ENCODE measurements around the gene PAGR1.

Gene PAGR1

GRCh38 chr16:29837841-29838240 lies 21.9 kb downstream of the PAGR1 start:
- no peak for DNase-seq (ENCODE audit: low spot score)

GRCh38 chr16:29839822-29840221 lies 23.9 kb downstream of the PAGR1 start:
- DNase-seq (ENCODE audit: low spot score): no peak

GRCh38 chr16:29840240-29840639 lies 24.3 kb downstream of the PAGR1 start:
- no peak for DNase-seq (ENCODE audit: low spot score)

DNA sequence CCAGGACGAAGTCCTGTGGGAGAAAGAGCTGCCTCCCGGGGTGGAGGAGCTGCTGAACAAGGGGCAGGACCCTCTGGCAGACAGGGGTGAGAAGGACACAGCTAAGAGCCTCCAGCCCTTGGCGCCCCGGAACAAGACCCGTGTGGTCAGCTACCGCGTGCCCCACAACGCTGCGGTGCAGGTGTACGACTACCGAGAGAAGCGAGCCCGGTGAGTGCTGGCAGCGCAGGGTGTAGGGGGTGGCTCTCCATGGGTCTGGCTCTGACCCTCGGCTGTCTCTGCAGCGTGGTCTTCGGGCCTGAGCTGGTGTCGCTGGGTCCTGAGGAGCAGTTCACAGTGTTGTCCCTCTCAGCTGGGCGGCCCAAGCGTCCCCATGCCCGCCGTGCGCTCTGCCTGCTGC lies 25.7 kb downstream of the PAGR1 start:
- no peak for DNase-seq (ENCODE audit: low spot score)

DNA sequence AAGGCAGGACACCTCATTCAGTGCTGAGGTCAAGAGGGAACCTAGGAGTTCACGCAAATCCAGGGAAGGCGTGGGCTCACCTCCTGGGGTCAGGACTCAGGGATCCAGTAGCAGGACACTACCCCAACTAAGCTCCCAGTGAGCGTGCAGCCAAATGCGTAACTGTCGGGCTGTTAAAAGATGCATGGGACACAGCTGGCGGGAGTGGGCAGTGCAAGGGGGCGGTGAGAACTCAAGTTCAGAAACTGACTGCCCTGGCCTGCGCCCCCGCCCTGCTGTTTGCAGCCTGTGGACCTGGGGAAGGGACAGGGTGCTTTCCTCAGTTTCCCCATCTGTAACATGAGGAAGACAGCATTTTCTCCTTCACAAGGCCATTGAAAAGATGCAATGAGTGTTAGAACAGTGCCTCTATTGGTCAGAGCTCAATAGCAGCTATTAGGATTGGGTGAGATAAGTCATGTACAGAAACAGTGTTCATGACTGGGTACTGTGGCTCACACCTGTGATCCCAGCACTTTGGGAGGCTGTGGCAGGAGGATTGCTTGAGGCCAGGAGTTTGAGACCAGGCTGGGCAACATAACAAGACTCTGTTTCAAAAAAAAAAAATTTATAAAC lies 26.9 kb downstream of the PAGR1 start:
- DNase-seq (ENCODE audit: low spot score): peak; percentile 51

DNA sequence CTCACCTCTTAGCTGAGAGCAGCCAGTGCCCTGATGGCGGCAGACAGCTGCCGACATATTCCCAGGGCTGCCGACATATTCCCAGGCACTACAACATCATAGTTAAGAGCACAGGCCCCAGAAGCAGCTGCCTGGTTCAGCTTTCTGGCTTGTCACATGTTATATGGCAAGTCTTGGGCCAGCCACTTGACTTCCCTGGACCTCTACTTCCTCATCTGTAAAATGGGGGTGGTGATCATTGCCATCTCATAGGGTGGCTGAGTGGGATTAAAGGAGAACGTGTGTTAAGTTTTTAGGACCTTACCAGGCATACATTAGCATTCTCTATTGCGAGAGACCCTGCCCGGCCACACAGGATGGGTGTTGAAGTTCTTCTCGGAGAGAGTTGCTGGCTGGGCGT lies 28.0 kb downstream of the PAGR1 start:
- DNase-seq (ENCODE audit: low spot score): no peak

DNA sequence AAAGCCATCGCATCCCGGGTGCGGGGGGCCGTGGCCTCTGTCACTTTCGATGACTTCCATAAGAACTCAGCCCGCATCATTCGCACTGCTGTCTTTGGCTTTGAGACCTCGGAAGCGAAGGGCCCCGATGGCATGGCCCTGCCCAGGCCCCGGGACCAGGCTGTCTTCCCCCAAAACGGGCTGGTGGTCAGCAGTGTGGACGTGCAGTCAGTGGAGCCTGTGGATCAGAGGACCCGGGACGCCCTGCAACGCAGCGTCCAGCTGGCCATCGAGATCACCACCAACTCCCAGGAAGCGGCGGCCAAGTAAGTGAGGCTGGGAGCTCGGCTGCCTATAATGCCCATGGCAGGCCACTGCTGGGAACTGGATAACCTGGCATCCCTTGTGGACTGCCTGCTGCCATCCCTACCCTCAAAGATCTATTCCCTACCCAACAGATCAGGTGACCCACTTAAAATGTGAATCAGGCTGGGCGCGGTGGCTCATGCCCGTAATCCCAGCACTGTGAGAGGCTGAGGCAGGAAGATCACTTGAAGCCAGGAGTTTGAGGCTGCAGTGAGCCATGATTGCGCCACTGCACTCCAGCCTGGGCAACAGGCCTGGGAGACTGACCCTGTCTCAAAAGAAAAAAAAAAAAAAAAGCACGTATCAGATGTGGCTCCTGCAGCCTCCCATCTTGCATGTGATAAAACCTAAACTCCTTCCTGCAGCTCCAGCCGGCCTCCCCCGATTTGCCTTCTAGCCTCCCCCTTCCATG lies 28.8 kb downstream of the PAGR1 start:
- DNase-seq (ENCODE audit: low spot score): no peak

DNA sequence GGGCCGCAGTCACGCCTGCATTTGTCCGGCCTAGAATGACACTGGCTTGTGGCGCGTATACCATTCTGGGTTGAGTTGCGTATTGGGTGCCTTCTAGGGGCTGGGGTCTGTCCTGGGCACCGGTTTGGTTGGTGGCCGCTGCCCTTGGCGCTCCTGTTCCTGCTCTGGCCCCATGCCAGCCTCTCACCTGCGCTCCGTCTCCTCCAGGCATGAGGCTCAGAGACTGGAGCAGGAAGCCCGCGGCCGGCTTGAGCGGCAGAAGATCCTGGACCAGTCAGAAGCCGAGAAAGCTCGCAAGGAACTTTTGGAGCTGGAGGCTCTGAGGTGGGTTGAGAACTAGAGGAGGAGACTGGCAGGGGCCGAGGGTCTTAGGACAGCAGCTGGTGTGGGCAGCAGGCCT lies 29.7 kb downstream of the PAGR1 start:
- no peak for DNase-seq (ENCODE audit: low spot score)

DNA sequence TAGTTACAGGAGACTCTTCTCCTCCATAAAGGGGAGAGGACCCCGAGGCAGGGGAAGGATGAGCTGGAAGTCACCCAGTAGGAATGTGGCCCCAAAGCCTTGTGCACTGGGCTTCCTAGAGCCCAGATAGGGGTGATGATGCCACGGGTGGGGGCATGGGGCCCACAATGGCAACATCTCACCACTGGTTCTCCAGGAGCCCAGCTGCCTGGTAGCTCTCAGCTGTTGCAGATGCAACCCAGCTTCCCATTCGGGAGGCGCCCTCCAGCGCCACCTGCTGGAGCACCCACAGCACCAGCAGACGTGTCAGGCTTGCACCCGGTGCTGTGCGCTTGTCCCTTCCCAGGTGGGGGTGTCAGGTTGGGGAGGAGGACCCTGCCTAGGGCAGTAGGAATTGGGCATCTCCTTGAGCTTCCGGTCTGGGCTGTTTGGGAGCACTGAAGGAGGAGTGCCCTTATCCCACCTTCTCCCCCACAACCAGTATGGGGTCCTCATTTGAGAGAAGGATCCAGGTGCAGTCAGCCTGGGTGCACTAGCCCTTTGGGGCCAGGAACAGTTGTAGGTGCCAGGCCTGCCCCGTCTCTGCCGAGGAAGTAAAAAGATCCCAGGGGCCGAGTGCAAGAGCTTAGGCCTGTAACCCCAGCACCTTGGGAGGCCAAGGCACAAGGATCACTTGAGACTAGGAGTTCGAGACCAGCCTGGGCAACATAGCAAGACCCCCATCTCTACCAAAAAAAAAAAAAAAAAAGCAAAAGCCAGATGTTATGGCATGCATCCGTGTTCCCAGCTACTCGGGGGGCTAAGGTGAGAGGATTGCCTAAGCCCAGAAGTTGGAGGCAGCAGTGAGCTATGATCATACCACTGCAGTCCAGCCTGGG lies 32.7 kb downstream of the PAGR1 start:
- peak; percentile 9 for DNase-seq (ENCODE audit: low spot score)

GRCh38 chr16:29849505-29849904 lies 33.6 kb downstream of the PAGR1 start:
- DNase-seq (ENCODE audit: low spot score): no peak

DNA sequence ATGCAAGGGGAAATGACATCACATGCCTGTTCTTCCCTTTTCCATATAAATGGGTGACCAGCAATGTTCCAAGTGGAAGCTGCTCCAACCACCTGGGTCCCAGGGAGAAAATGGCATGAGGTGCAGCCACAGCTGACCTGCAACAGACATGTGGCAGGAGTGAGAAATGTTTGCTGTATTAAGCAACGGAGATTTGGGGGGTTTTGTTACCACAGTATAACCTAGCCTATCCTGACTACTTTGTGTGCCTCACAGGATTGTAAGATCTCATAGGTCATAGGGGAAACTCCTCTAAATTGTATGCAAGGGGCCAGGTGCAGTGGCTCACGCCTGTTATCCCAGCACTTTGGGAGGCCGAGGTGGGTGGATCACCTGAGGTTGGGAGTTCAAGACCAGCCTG lies 35.0 kb downstream of the PAGR1 start:
- DNase-seq (ENCODE audit: low spot score): no peak

- DNase-seq (ENCODE audit: low spot score): peak; percentile 13
Observed at GRCh38 chr16:29852654-29853053, 36.7 kb downstream of the PAGR1 start.

DNA sequence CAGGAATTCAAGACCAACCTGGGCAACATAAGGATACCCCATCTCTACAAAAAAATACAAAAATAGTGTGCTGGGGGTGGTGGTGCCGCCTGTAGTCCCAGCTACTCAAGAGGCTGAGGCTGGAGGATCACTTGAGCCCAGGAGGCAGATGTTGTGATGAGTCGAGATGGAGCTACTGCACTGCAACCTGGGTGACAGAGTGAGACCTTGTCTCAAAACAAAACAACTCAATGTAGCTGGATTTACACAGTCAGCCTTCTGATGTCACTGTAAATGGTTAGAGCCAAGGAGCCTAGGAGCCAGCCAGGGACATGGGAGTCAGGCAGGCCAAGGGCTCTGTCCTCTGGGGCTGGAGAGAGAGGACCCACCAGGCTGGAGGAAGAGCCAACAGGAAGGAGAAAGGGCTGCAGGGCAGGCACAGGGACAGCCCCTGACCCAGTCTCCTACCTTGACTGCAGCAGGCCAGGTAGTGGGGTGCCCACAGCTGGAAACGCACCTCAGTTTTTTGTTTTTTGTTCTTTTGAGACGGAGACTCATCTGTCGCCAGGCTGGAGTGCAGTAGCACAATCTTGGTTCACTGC lies 38.7 kb downstream of the PAGR1 start:
- DNase-seq (ENCODE audit: low spot score): no peak

- DNase-seq (ENCODE audit: low spot score): no peak
Observed at GRCh38 chr16:29857133-29857760, 41.3 kb downstream of the PAGR1 start.

- no peak for DNase-seq (ENCODE audit: low spot score)
Observed at GRCh38 chr16:29858149-29858849, 42.3 kb downstream of the PAGR1 start.

GRCh38 chr16:29858974-29859373 lies 43.0 kb downstream of the PAGR1 start:
- DNase-seq (ENCODE audit: low spot score): no peak

- no peak for DNase-seq (ENCODE audit: low spot score)
Observed at GRCh38 chr16:29860218-29860617, 44.3 kb downstream of the PAGR1 start.

GRCh38 chr16:29862383-29862883 lies 46.5 kb downstream of the PAGR1 start:
- peak; percentile 35 for DNase-seq (ENCODE audit: low spot score)

- peak; percentile 97 for DNase-seq (ENCODE audit: low spot score)
Observed at GRCh38 chr16:29862884-29863668, 47.1 kb downstream of the PAGR1 start, which contains the start of gene CDIPT. Gene CDIPT (minus strand): TSS chr16:29863226. CDS start chr16:29862857, 369 bp downstream.

GRCh38 chr16:29863669-29863984 lies 47.7 kb downstream of the PAGR1 start:
- DNase-seq (ENCODE audit: low spot score): no peak
